ENCODE results near the gene TNIK. TPM values are rescaled to one million over a fixed set of nuclear protein-coding genes. Genes with fewer than 3 reads are reported as not detected.

TNIK gene
- total RNA-seq, 1 experiment from 2014 or later: 7.0 TPM

DNA sequence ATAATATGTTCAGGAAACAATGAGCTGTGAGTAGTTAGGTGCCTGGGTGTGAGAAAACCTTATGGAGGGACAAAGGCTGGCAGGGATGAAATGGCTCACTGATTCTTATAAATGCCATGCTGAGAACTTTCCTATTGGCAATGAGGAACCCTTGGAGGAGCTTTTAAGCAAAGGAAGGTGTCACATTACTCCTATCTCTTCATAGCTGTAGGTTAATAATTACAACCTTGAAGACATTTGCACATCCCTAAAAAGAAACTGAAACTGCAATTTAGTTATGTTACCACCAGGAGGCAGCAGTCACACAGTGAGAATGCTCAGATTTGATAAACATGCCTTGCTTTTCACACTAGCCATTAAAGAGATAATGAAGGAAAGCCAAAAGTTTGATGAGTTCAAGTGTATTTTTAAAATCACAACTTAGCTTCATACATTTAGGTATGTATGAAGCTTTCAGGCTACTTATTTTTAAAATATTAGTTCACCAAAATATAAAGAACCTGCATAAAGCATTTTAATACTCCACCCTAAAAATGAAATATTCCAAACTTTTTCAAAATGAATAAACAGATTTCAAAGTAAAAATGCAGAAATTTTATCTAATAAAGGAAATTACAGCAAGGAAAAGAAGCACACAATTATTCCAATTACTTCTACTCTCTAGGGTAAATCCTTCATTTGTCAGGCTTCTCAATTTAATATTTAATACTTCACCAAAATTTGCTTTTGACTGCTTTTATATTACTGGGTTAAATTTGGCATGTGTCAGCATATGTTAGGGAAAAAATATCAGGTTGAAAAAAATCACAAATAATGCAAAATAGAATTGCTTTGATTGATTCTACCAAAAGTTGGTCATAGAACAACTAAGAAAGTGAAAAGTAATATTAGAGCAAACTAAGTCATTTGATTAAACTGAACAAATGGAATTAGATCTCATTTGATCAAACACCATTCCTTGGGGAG is 296.8 kb downstream of the TNIK start:
- ATAC-seq: no peak
- peak; percentile 53 for DNase-seq
- no peaks in the 10 kb centered on the region for H3F3A ChIP-seq (ENCODE audit: low read length, unreplicated experiment)
- H3K27me3 ChIP-seq (ENCODE audit: low read length): no peaks in the 10 kb centered on the region
- no TSS peak for BruUV-seq (replicated peaks)
- H3K36me3 ChIP-seq (ENCODE audit: low read depth, low read length): peaks cover 7% of the 10 kb centered on the region; the same call in 1 of the 2 replicates
- intact Hi-C loops (cut with micrococcal nuclease): loop anchor here (1.0 kb wide), 1 partner anchor 403 kb away; no protein-coding TSS in a partner anchor
- peak overlapping the region; percentile 3; the same call in 1 of the 2 replicates for H3K4me2 ChIP-seq (ENCODE audit: low read length)
- H3K9me2 ChIP-seq (replicated peaks; ENCODE audit: low read length): no peaks in the 10 kb centered on the region
- H4K20me1 ChIP-seq (ENCODE audit: low read length): no peaks in the 10 kb centered on the region
- H2AFZ ChIP-seq (ENCODE audit: low read length): no peak overlapping the region
- POLR2A ChIA-PET (ENCODE audit: unreplicated experiment): no interaction called here
- H3K4me1 ChIP-seq (ENCODE audit: insufficient read depth, low read length): peaks cover 21% of the 10 kb centered on the region
- CTCF ChIA-PET: interaction anchor here (1.1 kb wide), 1 partner anchor 402 kb away, joined by 3 read pairs; no protein-coding TSS in a partner anchor
- H3K27ac ChIP-seq (ENCODE audit: low read length): peak overlapping the region; percentile 51
- no peaks in the 10 kb centered on the region for H3K79me2 ChIP-seq (ENCODE audit: low read length)
- no peaks in the 10 kb centered on the region for H3K9me3 ChIP-seq (ENCODE audit: low read length)
- TF ChIP-seq EZH2phosphoT487 (IDR thresholded peaks at IDR 0.05; ENCODE audit: borderline replicate concordance, low read length): no peak
- TF ChIP-seq, protein P1, sequence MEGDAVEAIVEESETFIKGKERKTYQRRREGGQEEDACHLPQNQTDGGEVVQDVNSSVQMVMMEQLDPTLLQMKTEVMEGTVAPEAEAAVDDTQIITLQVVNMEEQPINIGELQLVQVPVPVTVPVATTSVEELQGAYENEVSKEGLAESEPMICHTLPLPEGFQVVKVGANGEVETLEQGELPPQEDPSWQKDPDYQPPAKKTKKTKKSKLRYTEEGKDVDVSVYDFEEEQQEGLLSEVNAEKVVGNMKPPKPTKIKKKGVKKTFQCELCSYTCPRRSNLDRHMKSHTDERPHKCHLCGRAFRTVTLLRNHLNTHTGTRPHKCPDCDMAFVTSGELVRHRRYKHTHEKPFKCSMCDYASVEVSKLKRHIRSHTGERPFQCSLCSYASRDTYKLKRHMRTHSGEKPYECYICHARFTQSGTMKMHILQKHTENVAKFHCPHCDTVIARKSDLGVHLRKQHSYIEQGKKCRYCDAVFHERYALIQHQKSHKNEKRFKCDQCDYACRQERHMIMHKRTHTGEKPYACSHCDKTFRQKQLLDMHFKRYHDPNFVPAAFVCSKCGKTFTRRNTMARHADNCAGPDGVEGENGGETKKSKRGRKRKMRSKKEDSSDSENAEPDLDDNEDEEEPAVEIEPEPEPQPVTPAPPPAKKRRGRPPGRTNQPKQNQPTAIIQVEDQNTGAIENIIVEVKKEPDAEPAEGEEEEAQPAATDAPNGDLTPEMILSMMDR (conservative IDR thresholded peaks at IDR 0.05; ENCODE audit: low read depth, low read length): peak; percentile 87
- no peak overlapping the region for H3K9ac ChIP-seq (ENCODE audit: low read length)
- no peak overlapping the region for H3K4me3 ChIP-seq (ENCODE audit: low read length)

DNA sequence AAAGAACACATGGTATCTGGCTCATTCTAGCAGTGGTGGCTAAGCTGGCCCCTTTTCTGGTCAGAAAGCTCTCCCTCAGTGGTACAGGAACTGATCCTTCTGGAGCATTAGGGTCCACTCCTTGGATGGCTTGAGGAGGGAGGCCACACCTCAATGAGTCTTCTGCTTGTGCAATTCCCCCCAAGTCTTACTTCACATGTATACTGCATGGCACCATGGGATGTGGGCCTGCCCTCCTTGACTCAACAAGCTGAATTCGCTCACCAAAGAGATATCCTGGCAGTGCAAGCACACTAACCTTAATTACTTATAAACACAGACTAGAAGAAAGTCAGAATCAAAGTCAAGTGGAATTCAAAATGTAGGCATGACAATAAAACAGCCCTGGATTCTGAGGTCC is 299.9 kb downstream of the TNIK start:
- no peak overlapping the region for H3K4me2 ChIP-seq (ENCODE audit: low read length)
- intact Hi-C loops (cut with micrococcal nuclease): no loop called here
- H3K9ac ChIP-seq (ENCODE audit: low read length): no peak overlapping the region
- H3K9me2 ChIP-seq (replicated peaks; ENCODE audit: low read length): no peaks in the 10 kb centered on the region
- POLR2A ChIA-PET (ENCODE audit: unreplicated experiment): no interaction called here
- no peaks in the 10 kb centered on the region for H3K27me3 ChIP-seq (ENCODE audit: low read length)
- H3K79me2 ChIP-seq (ENCODE audit: low read length): no peaks in the 10 kb centered on the region
- CTCF ChIA-PET: no interaction called here
- H2AFZ ChIP-seq (ENCODE audit: low read length): no peak overlapping the region
- DNase-seq (no peak), ATAC-seq (no peak)
- H4K20me1 ChIP-seq (ENCODE audit: low read length): no peaks in the 10 kb centered on the region
- peaks cover 7% of the 10 kb centered on the region; the same call in 1 of the 2 replicates for H3K36me3 ChIP-seq (ENCODE audit: low read depth, low read length)
- no peaks in the 10 kb centered on the region for H3K9me3 ChIP-seq (ENCODE audit: low read length)
- H3F3A ChIP-seq (ENCODE audit: low read length, unreplicated experiment): no peaks in the 10 kb centered on the region
- TF ChIP-seq, protein P1 (conservative IDR thresholded peaks at IDR 0.05; ENCODE audit: low read depth, low read length): no peak
- TF ChIP-seq EZH2 (IDR thresholded peaks at IDR 0.05; ENCODE audit: low read length, unreplicated experiment) (no peak), EZH2phosphoT487 (IDR thresholded peaks at IDR 0.05; ENCODE audit: borderline replicate concordance, low read length) (no peak)
- no peak overlapping the region for H3K4me3 ChIP-seq (ENCODE audit: low read length)
- H3K27ac ChIP-seq (ENCODE audit: low read length): no peak overlapping the region
- peaks cover 39% of the 10 kb centered on the region for H3K4me1 ChIP-seq (ENCODE audit: insufficient read depth, low read length)
- no TSS peak for BruUV-seq (replicated peaks)

DNA sequence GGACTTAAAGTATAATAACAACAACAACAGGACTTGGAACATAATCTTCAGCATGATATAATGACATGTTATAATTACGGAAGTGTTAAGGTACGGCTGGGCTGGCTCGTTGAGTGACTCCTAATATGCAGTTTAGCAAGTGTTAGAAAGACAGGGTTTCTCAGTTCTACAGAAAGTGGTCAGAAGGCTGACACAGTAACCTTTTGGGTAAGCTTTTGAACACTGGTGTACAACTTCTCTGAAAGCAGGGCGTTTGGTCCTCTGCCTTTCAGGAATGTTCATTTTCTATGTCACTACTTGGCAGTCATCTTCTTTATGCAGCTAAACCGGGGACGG is 300.4 kb downstream of the TNIK start:
- no peak overlapping the region for H2AFZ ChIP-seq (ENCODE audit: low read length)
- peaks cover 7% of the 10 kb centered on the region; the same call in 1 of the 2 replicates for H3K36me3 ChIP-seq (ENCODE audit: low read depth, low read length)
- intact Hi-C loops (cut with micrococcal nuclease): no loop called here
- no peaks in the 10 kb centered on the region for H3K9me3 ChIP-seq (ENCODE audit: low read length)
- H4K20me1 ChIP-seq (ENCODE audit: low read length): no peaks in the 10 kb centered on the region
- no peak overlapping the region for H3K4me3 ChIP-seq (ENCODE audit: low read length)
- no peaks in the 10 kb centered on the region for H3K9me2 ChIP-seq (replicated peaks; ENCODE audit: low read length)
- no peak for ATAC-seq
- TF ChIP-seq EZH2 (IDR thresholded peaks at IDR 0.05; ENCODE audit: low read length, unreplicated experiment) (no peak), EZH2phosphoT487 (IDR thresholded peaks at IDR 0.05; ENCODE audit: borderline replicate concordance, low read length) (no peak)
- TF ChIP-seq, protein P1 (conservative IDR thresholded peaks at IDR 0.05; ENCODE audit: low read depth, low read length): no peak
- H3K27me3 ChIP-seq (ENCODE audit: low read length): no peaks in the 10 kb centered on the region
- BruUV-seq (replicated peaks): no TSS peak
- no peak overlapping the region for H3K9ac ChIP-seq (ENCODE audit: low read length)
- POLR2A ChIA-PET (ENCODE audit: unreplicated experiment): no interaction called here
- H3K4me2 ChIP-seq (ENCODE audit: low read length): no peak overlapping the region
- CTCF ChIA-PET: no interaction called here
- no peaks in the 10 kb centered on the region for H3K79me2 ChIP-seq (ENCODE audit: low read length)
- H3F3A ChIP-seq (ENCODE audit: low read length, unreplicated experiment): no peaks in the 10 kb centered on the region
- H3K27ac ChIP-seq (ENCODE audit: low read length): no peak overlapping the region
- peaks cover 45% of the 10 kb centered on the region for H3K4me1 ChIP-seq (ENCODE audit: insufficient read depth, low read length)
- DNase-seq: no peak
